GM21717 (cell line): ENCODE data around the gene HS3ST3A1.

Experiments
- ATAC-seq: cut with Tn5 transposase; IDR thresholded peaks from one replicate; pipeline ENCODE4 v1.9.1; 2021; ENCODE audit warnings: mild to moderate bottlenecking, moderate library complexity; ENCODE audit not compliant: unreplicated experiment

HS3ST3A1 gene

GRCh38 chr17:13457783-13458182 is 143.9 kb downstream of the HS3ST3A1 start:
- no peak for ATAC-seq
